M059J (cell line): ENCODE results near the gene CELF5. TPM values are rescaled to one million over a fixed set of nuclear protein-coding genes. Genes with fewer than 3 reads are reported as not detected.
A peak's percentile ranks its signal among the peaks of the same experiment; 100 is the strongest.

ENCODE experiments used
- DNase-seq: peaks from one replicate; pipeline ENCODE4 v3.0.0-alpha.2; 2012; ENCODE audit warnings: low read depth
- total RNA-seq: library from RNA; depleted of rRNA; stranded (reverse); fragments of >200 nt; shearing (Covaris generic); gene quantifications from 2 replicates; pipeline ENCODE4 v1.2.3, GENCODE V29; 2014

CELF5 gene
- total RNA-seq, 1 experiment from 2014 or later: not detected

- peak; percentile 57 for DNase-seq
Measured at GRCh38 chr19:3243819-3244700, 19.6 kb downstream of the CELF5 start.

GRCh38 chr19:3245050-3245449, 20.6 kb downstream of the CELF5 start:
- no peak for DNase-seq

GRCh38 chr19:3248728-3249326, 24.4 kb downstream of the CELF5 start:
- no peak for DNase-seq

- peak; percentile 34 for DNase-seq
Measured at GRCh38 chr19:3249408-3249807, 24.9 kb downstream of the CELF5 start.

GRCh38 chr19:3250675-3251074, 26.2 kb downstream of the CELF5 start:
- DNase-seq: no peak

GRCh38 chr19:3251229-3251628, 26.8 kb downstream of the CELF5 start:
- DNase-seq: no peak

GRCh38 chr19:3252650-3253049, 28.2 kb downstream of the CELF5 start:
- no peak for DNase-seq

- no peak for DNase-seq
Measured at GRCh38 chr19:3253270-3253669, 28.8 kb downstream of the CELF5 start.

GRCh38 chr19:3254520-3254919, 30.1 kb downstream of the CELF5 start:
- DNase-seq: no peak

GRCh38 chr19:3257071-3257470, 32.6 kb downstream of the CELF5 start:
- DNase-seq: no peak

- DNase-seq: no peak
Measured at GRCh38 chr19:3262362-3262761, 37.9 kb downstream of the CELF5 start.

- DNase-seq: no peak
Measured at GRCh38 chr19:3263866-3264265, 39.4 kb downstream of the CELF5 start.

GRCh38 chr19:3265432-3265831, 41.0 kb downstream of the CELF5 start:
- no peak for DNase-seq

GRCh38 chr19:3266092-3266693, 41.7 kb downstream of the CELF5 start:
- no peak for DNase-seq

- no peak for DNase-seq
Measured at GRCh38 chr19:3266792-3267514, 42.5 kb downstream of the CELF5 start.

GRCh38 chr19:3268326-3268725, 43.9 kb downstream of the CELF5 start:
- DNase-seq: no peak

- DNase-seq: no peak
Measured at GRCh38 chr19:3268763-3269162, 44.3 kb downstream of the CELF5 start.

- DNase-seq: no peak
Measured at GRCh38 chr19:3269916-3270671, 45.6 kb downstream of the CELF5 start.

- DNase-seq: peak; percentile 76
Measured at GRCh38 chr19:3270902-3271301, 46.4 kb downstream of the CELF5 start.

- DNase-seq: no peak
Measured at GRCh38 chr19:3272401-3272931, 48.0 kb downstream of the CELF5 start.

GRCh38 chr19:3272952-3273351, 48.5 kb downstream of the CELF5 start:
- no peak for DNase-seq
